SW 1271 (cell line): Measurements from ENCODE around the gene SYT13.
"Not testable (repeated sequence)": the region's sequence is repeated elsewhere in the genome, so short reads cannot be mapped to it uniquely, and the experiment has no call there.

Experiments used
- DNase-seq, 2 experiments: peaks; one replicate each; lab custom pipeline; 2025; lab: John Stamatoyannopoulos, UW

The SYT13 gene

DNA sequence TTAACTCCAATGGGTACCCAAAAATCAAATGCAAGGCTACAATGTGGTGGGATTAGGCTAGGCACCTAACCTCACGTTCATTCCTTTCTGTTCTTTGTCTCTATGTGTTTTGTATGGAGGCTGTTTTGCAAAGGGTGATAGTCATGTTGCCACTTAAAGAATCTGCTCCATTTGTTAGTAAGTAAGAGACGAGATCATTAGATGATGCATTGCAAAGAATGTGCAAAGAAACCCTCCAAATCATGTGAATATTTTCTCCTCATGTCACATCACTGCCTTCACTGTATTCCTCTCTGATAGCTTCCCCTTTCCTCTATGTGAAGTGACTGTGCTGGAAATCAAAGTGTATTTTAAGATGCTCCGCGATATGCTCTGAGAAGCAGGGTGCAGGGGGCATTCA lies 11.9 kb downstream of the SYT13 start:
- DNase-seq, result no peak

DNA sequence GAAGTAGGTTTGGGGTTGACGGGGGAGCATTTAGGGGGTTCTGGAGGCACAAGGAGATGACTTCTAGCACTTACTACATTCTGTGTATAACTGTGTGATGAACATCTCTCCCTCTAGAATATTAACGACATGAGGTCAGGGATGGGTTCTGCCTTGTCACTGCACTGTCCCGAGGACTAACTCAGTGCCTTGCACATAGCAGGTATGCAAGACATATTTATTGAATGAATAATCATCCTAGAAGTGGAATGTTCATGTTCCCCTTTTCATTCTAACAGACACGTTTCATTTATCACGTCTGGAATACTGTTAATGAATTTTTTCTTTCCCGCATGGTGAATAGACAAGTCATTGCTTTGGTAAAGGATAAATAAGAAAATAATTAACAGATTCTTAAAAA lies 12.6 kb downstream of the SYT13 start:
- no peak for DNase-seq

DNA sequence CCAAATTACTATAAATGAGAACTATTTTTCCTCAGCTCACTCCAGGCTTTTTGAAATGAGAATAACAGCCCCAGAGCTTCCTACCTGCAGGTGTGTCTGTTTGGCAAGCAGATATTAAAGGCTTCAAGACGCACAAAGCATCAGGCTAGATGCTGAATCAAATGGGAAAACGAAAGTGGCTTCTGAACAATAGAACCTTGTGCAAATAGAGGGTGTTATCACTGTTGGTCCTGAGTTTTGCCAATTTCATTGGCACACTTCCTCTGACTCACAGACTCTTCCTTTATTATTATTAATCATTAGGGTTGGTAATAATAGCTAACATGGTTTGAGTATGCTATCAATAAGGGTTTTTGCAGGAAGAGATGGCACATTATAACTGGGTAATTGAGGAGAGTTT lies 13.4 kb downstream of the SYT13 start:
- DNase-seq, result no peak

DNA sequence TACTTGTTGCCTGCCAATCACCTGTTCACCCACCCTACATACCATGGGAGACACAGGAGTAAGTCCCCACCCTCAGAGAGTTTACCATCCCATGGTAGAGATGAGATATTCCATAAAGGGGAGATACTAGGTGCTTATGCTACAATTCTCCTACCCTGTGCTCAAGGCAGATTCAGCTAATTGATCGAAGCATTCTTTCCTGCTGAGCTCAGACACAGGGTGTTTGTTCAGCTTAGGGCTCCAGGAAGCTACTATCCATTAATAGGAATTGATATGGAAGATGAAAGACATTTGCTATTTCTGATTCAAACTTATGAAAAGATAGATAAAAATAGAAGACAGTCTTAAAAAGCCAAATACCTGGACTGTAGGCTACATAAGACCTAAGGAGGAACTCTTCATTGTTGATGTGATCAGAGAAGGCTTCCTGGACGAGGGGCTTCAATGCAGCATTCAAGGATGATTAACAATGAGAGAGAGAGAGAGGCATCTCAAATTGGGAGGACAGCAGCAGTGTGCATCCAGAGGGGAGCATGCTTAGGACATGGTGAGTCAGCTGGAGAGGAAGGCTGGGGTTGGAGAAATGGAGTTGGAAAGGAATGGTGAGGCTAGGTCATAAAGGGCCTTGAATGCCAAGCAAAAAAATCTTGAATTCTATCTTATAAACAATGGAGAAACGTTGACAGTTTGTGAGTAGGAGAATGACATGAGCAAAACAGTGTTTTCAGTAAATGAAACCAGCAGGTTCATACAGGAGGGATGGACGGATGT lies 15.0 kb downstream of the SYT13 start:
- DNase-seq, result no peak

DNA sequence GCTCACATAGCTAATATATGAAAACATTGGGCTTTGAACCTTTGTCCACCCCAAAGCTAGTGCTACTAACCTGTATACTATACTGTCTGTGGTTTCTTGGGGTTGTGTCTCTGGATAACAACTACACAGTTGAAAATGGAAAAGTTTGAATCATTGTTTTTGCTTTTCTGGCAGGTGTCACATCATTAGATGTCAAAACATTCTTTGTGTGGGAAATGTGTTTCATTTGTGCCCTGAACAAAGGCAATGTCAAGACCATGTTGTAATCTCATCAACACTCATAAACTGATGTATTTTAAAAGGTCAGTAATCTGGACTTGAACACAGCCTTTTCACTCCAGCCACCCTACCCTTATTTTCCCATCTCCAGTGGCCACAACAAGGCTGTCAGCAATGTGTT lies 16.5 kb downstream of the SYT13 start:
- DNase-seq, result no peak

DNA sequence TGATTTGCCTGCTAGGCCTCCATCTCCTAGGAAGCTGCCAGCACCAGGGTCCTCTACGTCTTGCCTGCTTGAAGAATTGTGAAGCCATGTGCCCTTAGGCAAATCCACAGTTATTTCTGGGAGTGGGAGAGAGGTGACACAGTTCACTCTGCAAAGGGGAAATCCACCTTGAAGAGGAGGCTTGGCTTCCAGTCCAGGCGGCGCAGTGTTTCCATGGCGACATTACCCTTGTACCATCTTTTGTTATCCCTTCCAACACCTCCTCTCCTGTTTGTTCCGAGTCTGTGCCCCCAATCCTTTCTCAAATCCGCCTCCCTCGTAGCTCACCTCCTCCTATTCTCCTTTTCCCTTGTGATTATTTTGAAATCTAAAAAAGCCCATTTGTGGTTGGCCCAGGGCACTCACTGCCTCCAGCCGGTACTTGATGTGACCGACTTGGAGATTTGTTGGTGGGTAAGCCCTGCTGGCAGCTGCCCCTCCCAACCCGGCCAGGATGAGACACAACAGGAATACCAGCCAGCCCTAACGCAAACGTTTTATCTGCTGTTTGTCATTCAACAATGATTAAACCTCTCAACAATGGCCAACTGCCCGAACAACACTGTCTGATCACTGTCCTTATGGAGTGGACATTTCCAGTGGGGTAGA lies 18.4 kb downstream of the SYT13 start:
- no peak for DNase-seq

DNA sequence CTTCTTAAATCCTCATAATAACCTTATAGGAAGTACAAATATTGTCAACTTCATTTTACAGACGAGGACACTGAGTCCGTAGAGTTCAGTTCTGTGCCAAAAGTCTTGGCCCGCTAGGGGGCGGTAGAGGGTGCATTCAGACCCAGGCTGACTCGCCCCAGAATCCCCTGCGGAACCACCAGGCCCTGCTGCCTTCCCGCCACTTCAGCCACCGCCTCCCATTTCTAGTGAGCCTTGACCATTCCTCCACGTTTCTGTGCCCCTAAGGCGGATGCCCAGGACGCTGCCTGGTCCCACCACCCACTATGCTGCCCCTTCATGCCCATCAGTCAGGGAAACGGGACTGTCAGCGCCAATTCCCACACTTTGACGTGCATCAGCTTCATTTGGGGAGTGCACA lies 19.1 kb downstream of the SYT13 start:
- no peak for DNase-seq

DNA sequence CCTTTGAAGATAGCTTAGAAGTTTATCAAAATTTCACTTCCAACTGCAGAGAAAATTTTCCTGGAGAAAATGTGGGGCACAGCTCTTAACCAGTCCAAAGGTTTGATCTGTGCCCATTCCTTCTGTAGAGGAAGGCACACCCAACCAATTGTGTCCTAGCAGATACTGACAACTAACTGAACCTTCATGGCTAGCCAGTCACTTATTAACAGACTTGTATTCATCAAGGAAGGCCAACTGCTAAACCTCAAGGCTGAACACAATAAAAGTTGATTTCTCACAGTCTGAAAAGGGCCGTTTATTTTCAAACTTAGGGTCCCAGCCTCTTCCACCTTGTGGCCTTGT lies 19.5 kb downstream of the SYT13 start:
- DNase-seq, result no peak

DNA sequence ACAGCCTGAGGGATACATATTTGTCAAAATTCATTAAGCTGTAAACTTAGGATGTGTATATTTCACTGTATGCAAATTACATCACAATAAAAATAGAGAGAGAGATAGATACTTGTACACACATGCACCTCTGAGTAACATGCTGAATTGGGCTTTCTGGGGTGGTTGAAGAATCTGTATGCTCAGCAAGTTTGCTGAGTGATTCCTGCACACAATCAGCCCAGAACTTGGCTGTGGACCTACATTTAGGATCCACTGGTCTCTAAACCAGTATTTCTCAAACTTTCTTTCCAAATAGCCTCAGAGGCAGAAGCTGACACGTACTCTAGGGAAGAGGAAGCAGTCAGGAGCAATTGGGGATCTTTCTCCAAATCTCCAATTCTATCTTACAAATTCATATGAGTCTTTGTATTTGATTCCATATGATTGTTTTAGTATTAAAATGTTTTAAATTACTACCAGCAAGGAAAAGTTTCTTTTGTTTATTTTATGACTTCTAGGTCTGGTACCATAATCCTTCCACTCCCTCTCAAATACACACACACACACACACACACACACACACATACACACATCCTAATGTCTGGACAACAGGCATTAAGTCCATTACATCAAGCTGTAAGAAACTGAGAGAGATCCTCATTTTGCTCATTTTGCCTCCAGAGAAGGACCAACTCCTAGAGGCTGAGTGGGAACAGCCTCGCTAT lies 20.0 kb downstream of the SYT13 start:
- no peak for DNase-seq

DNA sequence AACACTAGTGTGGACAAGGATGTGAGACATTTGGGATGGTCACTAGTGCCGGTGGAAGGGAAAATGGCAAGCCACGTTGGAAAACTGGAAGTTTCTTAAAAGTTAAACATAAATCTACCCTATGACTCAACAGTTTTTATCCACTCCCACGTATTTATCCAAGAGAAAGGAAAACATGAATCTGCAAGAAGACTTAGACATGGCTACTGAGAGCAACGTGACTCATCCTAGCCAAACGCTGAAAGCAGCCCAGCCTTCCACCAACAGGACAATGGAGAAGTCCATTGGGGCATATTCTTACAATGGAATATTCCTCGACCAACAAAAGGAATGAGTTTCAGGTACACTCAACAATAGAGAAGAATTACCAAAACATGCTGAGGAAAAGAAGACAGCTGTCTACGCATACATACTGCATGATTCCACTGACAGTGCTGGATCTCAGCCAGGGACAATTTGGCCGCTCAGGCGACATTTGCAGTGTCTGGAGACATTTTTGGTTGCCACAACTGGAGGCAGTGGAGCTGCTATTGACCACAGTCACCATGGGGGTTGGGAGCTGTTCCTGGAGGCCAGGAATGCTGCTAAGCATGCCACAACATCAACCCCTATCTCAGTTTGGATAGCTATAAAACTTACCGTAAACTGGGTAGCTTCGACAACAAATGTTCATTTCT lies 21.2 kb downstream of the SYT13 start:
- no peak for DNase-seq

DNA sequence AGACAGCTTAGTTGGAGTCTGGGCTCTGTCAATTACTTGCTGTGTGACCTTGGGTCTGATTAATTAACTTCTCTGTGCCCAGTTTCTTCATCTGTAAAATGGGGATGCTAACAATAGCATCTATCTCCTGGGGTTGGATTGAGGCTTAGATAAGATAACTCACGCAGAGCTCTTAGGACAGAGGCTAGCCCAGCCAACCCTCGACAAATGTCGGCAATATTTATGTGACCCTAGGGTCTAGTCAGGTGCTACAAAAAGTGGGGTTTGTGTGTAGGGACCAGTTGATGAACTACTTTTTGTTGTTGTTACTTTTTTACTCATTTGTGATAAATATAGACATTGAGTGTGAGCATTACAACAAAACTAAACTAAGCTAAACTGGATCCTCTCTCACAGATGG lies 22.4 kb downstream of the SYT13 start:
- DNase-seq, result no peak

DNA sequence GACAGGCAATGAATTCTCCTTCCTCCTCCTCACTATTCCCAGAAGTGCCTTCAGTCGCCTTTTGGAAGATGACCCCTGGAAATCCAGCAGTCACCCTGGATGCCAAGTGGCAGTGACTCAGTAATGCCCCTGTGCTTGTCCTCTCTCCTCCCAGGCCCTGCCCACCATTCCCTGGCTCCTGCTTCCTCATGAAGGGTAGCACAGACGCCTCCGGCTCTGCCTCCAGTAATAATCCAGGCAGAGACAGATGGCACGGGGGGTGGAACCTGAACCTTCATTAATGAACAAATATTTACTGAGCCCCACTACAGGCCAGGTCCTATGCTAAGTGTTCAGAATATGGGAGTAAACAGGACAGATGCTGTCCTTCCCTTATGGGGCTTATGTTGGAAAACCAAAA lies 23.2 kb downstream of the SYT13 start:
- no peak for DNase-seq

DNA sequence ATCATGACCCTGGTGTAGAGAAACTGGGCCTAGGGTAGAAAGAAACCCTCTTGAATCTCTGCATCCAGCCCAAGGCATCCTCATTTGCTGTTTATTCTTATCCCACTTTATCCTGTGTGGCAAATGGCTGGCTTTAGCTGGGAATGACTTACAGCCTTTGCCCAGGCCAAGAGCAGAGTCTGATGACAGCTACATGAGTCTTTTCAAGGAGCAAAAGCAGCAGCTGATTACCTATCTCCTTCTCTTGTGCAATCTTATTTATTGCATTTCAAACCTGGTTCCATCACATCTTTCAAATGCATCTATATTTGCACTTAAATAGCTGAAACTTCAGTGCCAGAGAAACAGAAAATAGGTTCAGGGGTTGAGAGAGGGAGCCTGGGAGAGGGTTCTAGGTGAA lies 26.1 kb downstream of the SYT13 start:
- no peak for DNase-seq

DNA sequence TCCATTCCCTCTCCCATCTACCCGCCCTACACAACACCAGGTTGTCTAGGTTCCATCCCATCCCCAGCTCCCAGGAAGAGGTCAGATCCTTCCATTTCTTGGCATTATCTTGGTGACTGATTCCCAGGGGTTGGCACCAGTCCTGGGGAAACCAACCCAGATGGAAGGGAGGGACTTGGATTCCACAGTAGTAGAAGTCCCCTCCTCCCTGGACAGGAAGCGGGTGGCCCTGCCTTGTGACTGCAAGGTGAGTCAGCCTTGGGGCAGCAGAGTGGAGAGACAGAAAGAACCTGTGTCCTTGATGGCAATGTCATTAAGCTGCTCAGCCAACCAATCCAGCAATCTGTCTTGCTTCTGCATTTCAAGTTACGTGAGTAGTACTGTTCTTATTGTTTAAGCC lies 26.5 kb downstream of the SYT13 start:
- peak; percentile 24 to 28 for DNase-seq

DNA sequence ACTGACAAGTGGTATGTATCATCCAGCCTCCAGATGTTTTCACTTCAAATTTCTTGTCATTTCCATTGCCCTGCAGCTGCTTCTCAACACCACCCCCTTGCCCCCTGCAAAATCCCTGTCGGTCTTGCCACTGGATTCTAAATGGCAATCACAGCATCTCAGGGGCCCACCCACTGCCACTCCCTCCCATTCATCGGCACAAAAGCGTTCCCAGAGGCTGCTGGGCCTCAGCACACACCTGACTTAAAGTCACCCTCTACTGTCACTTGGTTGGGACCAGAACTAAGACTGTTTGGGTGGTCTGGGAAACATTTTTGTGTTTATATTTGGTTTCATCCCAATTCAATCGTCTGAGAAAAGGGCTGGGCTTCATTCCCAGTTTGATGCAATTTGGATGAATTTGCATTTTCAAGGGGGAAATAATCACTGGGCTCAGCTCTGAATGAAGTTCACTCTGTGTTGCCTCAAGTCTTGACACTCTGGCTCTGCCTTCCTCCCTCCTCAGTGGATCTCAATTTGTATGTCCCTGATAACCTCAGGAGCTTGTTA lies 27.1 kb downstream of the SYT13 start:
- DNase-seq, result no peak

DNA sequence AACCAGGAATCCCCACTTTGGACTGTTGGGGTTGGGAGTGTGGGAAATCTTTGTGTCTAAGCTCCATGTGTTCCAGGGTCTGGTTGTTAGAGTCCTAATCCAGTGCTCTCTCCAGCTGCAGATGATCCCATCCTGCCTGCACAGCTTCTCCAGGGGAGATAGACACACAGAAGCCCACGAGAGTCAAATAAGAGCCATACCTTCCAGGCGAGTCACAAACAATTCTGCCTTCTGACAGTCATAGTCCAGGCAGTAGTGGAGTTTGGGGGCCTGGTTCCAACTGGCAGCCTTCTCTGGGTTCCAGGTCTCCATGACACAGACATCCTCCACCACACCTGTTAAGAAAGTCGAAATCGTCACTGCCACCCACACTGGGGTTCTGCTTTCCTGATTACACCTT lies 32.1 kb downstream of the SYT13 start:
- peak in 1 of 2 experiments; percentile 6 for DNase-seq

DNA sequence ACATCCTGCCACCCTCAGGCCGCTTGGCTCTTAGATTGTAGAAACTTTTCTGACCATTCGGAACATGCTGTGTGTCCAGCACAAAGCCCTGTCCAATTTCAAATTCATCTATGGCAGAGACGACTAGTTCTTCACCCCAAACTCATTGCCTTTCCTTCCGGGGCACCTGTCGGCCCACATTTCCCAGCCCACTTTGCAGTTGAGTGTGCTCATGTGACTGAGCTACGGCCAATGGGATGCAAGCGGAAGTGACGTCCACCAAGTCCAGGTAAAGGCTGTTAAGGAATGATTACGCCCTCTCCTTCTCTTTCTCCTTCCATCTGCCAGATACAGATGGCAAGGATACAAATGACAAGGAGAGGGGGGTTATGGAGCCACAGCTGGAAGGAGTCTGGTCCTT lies 32.5 kb downstream of the SYT13 start:
- no peak for DNase-seq

DNA sequence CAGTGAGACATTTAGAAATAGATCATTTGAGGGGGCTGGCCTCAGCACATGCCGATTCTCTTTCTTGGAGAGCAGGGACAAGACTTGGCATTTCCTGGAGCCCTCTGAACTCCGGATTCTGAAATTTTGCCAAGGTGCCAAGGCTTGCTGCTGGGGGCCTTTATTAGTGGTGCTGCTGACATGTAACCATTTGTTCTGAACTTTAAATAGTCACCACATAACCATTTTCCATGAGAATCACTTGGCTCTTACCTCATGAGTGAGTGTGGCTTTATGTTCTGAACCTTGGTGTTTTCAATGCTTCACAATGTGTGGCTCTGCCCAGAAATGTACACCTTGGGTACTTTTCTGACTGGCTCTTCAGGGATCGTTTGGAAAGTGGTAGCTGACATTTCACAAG lies 33.3 kb downstream of the SYT13 start:
- DNase-seq, result no peak

DNA sequence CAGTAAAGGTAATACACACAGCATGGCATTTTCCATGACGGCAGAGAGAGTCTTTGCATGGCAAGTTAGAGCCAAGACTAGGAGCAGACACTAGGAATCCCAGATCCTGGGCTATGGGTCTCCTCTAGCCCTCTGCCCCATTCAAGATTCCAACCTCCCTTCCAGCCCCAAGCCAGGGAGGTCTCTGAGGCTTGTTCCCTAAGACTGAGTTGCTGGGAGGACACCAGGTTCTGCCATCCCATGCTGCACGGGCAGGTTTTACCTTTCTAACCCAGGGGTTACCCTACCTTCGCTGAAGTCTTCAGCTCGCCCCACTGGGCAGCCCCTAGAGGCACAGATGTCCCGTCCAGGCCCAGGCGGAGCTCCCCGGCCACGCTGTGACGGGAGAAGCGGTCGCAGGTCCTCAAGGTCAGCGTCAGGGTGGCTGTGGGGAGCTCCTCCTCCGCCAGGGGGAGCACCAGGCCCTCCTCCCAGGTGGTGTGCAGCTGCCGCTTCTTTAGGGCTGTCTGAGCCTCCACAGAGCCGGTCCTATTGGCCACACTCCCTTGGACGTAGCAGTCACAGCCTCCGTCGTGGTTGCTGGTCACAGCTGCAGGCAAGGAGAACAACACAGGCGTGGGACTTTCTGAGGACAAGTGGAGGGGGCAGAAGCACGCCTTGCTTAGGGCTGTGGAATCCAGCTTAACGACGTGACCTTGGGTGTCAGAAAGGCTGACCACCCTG lies 33.8 kb downstream of the SYT13 start:
- peak in 1 of 2 experiments; percentile 8 for DNase-seq

DNA sequence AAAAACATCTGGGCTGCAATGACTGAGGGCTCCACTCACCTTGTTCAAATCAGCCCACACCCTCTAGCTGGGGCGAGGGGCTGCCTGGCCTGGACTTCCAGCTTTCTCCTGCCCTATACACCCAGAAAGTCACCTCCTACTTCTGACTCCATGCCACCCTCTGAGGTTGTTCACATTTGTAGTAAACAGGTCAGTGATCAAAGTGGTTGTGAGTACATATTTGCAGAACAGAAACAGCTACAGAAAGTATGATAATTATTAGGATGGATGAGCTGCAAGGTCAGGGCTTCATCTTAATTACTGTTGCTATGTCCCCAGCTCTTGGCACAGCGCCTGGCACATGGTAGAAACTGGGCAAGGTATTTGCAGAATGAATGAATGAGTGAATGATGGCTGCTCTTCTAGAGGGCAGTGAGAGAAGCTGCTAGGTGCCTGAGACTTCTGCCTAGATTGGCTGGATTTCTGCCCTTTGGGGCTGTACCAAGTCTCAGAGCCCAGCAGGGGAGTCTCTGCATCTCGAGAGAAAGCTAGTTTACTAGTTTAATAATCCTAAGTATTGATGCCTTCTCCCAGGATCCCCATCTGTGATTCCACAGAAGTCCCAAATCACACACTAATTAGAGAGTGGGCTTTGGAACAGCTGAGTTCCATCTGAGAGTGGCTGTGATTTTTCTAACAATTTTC lies 36.0 kb downstream of the SYT13 start:
- no peak for DNase-seq

DNA sequence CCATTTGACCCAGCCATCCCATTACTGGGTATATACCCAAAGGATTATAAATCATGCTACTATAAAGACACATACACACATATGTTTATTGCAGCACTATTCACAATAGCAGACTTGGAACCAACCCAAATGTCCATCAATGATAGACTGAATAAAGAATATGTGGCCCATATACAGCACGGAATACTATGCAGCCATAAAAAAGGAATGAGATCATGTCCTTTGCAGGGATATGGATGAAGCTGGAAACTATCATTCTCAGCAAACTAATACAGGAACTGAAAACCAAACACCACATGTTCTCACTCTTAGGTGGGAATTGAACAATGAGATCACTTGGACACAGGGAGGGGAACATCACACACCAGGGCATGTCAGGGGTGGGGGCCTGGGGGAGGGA lies 36.8 kb downstream of the SYT13 start:
- not testable (repeated sequence) for DNase-seq
